ENCODE measurements around the gene CYTH2. TPM values are rescaled to one million over a fixed set of nuclear protein-coding genes. Genes with fewer than 3 reads are reported as not detected.

CYTH2 gene
- total and polyA plus RNA-seq, 9 of the 15 experiments (the other 6 are each of a cell fraction or from before 2014, with no cell fraction given): 1.8 to 45.2 (median 23.8) TPM

GRCh38 chr19:48510421-48511268, 41.5 kb downstream of the CYTH2 start (continued):
- TF ChIP-seq, protein P1, sequence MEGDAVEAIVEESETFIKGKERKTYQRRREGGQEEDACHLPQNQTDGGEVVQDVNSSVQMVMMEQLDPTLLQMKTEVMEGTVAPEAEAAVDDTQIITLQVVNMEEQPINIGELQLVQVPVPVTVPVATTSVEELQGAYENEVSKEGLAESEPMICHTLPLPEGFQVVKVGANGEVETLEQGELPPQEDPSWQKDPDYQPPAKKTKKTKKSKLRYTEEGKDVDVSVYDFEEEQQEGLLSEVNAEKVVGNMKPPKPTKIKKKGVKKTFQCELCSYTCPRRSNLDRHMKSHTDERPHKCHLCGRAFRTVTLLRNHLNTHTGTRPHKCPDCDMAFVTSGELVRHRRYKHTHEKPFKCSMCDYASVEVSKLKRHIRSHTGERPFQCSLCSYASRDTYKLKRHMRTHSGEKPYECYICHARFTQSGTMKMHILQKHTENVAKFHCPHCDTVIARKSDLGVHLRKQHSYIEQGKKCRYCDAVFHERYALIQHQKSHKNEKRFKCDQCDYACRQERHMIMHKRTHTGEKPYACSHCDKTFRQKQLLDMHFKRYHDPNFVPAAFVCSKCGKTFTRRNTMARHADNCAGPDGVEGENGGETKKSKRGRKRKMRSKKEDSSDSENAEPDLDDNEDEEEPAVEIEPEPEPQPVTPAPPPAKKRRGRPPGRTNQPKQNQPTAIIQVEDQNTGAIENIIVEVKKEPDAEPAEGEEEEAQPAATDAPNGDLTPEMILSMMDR (IDR thresholded peaks at IDR 0.05 in 2 of 3, conservative IDR thresholded peaks at IDR 0.05 in 1 of 3; ENCODE audit: insufficient read depth in 2 of 3, low read depth in 1 of 3, low read length in 3 of 3): no peak
- no peak for TF ChIP-seq ZNF146 (CRISPR knock-in tag; IDR thresholded peaks at IDR 0.05; ENCODE audit: unreplicated experiment)
- TF ChIP-seq SMC3 (conservative IDR thresholded peaks at IDR 0.05; ENCODE audit: insufficient read depth, low read depth, low read length): no peak
- 0 out of 2 replicates have a peak, but pooled peaks have one; percentile 32 for TF ChIP-seq ZBTB17 (CRISPR knock-in tag; IDR thresholded peaks at IDR 0.05)
- 0 out of 4 replicates have a peak, but pooled peaks of 1 of the 2 experiments have one; percentile 44 for TF ChIP-seq MAZ (CRISPR knock-in tag; conservative IDR thresholded peaks at IDR 0.05 in 1 of 2, IDR thresholded peaks at IDR 0.05 in 1 of 2)
- TF ChIP-seq THRB (CRISPR knock-in tag; conservative IDR thresholded peaks at IDR 0.05): no peak
- TF ChIP-seq, protein P2, sequence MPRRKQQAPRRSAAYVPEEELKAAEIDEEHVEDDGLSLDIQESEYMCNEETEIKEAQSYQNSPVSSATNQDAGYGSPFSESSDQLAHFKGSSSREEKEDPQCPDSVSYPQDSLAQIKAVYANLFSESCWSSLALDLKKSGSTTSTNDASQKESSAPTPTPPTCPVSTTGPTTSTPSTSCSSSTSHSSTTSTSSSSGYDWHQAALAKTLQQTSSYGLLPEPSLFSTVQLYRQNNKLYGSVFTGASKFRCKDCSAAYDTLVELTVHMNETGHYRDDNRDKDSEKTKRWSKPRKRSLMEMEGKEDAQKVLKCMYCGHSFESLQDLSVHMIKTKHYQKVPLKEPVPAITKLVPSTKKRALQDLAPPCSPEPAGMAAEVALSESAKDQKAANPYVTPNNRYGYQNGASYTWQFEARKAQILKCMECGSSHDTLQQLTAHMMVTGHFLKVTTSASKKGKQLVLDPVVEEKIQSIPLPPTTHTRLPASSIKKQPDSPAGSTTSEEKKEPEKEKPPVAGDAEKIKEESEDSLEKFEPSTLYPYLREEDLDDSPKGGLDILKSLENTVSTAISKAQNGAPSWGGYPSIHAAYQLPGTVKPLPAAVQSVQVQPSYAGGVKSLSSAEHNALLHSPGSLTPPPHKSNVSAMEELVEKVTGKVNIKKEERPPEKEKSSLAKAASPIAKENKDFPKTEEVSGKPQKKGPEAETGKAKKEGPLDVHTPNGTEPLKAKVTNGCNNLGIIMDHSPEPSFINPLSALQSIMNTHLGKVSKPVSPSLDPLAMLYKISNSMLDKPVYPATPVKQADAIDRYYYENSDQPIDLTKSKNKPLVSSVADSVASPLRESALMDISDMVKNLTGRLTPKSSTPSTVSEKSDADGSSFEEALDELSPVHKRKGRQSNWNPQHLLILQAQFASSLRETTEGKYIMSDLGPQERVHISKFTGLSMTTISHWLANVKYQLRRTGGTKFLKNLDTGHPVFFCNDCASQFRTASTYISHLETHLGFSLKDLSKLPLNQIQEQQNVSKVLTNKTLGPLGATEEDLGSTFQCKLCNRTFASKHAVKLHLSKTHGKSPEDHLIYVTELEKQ (CRISPR knock-in tag; IDR thresholded peaks at IDR 0.05): no peak
- no peak for TF ChIP-seq MTA2 (IDR thresholded peaks at IDR 0.05; ENCODE audit: low read depth)
- TF ChIP-seq TAF9B (IDR thresholded peaks at IDR 0.05; ENCODE audit: partially characterized antibody): no peak
- no peak for TF ChIP-seq RAD21 (CRISPR knock-in tag; conservative IDR thresholded peaks at IDR 0.05 in 1 of 2, IDR thresholded peaks at IDR 0.05 in 1 of 2)
- TF ChIP-seq HMGN3 (IDR thresholded peaks at IDR 0.05; ENCODE audit: borderline replicate concordance, extremely low read depth, insufficient read length, low read depth, low read length): no peak
- TF ChIP-seq FOXM1 (IDR thresholded peaks at IDR 0.05; ENCODE audit: low read depth): no peak
- TF ChIP-seq FOXM1 (CRISPR knock-in tag; IDR thresholded peaks at IDR 0.05; ENCODE audit: low read depth): no peak
- TF ChIP-seq KLF6 (CRISPR knock-in tag; IDR thresholded peaks at IDR 0.05; ENCODE audit: borderline replicate concordance): no peak
- no peak for TF ChIP-seq ZKSCAN1 (IDR thresholded peaks at IDR 0.05; ENCODE audit: low read depth, low read length)
- no peak for TF ChIP-seq GTF2A2 (tag; IDR thresholded peaks at IDR 0.05)
- no peak for TF ChIP-seq ZNF274 (IDR thresholded peaks at IDR 0.05; ENCODE audit: borderline replicate concordance, low read depth, low read length)
- TF ChIP-seq ZNF175 (CRISPR knock-in tag; IDR thresholded peaks at IDR 0.05; ENCODE audit: low read depth): peak; percentile 43; the same call in 1 of the 2 replicates
- peak; percentile 89 for TF ChIP-seq ZNF197 (CRISPR knock-in tag; IDR thresholded peaks at IDR 0.05; ENCODE audit: low read depth)
- TF ChIP-seq ASH1L (IDR thresholded peaks at IDR 0.05; ENCODE audit: borderline replicate concordance, low read depth, partially characterized antibody): no peak

Measured in K562 (cell line).